Keratinocyte (primary cell): ENCODE measurements around the gene AKR1C1. TPM values are rescaled to one million over a fixed set of nuclear protein-coding genes. Genes with fewer than 3 reads are reported as not detected.
"Not testable (repeated sequence)": the region's sequence is repeated elsewhere in the genome, so short reads cannot be mapped to it uniquely, and the experiment has no call there.

Experiments
- DNase-seq: peaks from one replicate; pipeline ENCODE4 v3.0.0-alpha.2; 2011; ENCODE audit warnings: low read depth, missing footprints, low spot score
- FAIRE-seq: peaks from 2 replicates; lab custom pipeline; 2011; peaks lifted over from hg19 to GRCh38; lab: Jason Lieb, UNC
- H2AFZ ChIP-seq: 2 replicates; pipeline ENCODE4 v1.6.0; 2012; ENCODE audit warnings: low read length, control low read depth, inconsistent platforms; ENCODE audit not compliant: control insufficient read depth
- H3K27ac ChIP-seq: 2 replicates; pipeline ENCODE4 v1.5.1; 2011; ENCODE audit warnings: low read length; ENCODE audit not compliant: control insufficient read depth, insufficient read depth
- H3K27me3 ChIP-seq: 3 replicates; pipeline ENCODE4 v1.6.0; 2011; ENCODE audit warnings: low read length; ENCODE audit not compliant: control insufficient read depth, insufficient read depth; ENCODE audit errors: extremely low read depth
- H3K36me3 ChIP-seq, 2 experiments: 2 replicates in 1 of 2; 3 replicates in 1 of 2; pipeline ENCODE4 v1.5.1; 2011; ENCODE audit warnings: low read length in 2 of 2, mild to moderate bottlenecking in 1 of 2; ENCODE audit not compliant: control insufficient read depth in 2 of 2, insufficient read depth in 2 of 2; ENCODE audit errors: extremely low read depth in 1 of 2
- H3K4me1 ChIP-seq: 3 replicates; pipeline ENCODE4 v1.5.1; 2011; ENCODE audit warnings: low read length; ENCODE audit not compliant: control insufficient read depth, insufficient read depth; ENCODE audit errors: extremely low read depth
- H3K4me2 ChIP-seq: 3 replicates; pipeline ENCODE4 v1.6.0; 2011; ENCODE audit warnings: low read depth, low read length; ENCODE audit not compliant: control insufficient read depth, insufficient read depth; ENCODE audit errors: extremely low read depth
- H3K4me3 ChIP-seq, 3 experiments: fragments of 200-600 bp in 1 of 3; sonication (generic) in 1 of 3; 2 replicates in 2 of 3; 3 replicates in 1 of 3; pipeline ENCODE4 v1.5.1; 2011 to 2016; ENCODE audit warnings: low read length in 3 of 3, mild to moderate bottlenecking in 3 of 3, control low read depth in 2 of 3, inconsistent platforms in 1 of 3, low read depth in 1 of 3, mixed read lengths in 1 of 3, mixed run types in 1 of 3, moderate library complexity in 1 of 3; ENCODE audit not compliant: control insufficient read depth in 2 of 3, insufficient read depth in 2 of 3; ENCODE audit errors: extremely low read depth in 1 of 3
- H3K79me2 ChIP-seq: 2 replicates; pipeline ENCODE4 v1.6.0; 2012; ENCODE audit warnings: low read length; ENCODE audit not compliant: control insufficient read depth, insufficient read depth
- H3K9ac ChIP-seq: 3 replicates; pipeline ENCODE4 v1.6.0; 2011; ENCODE audit warnings: low read length; ENCODE audit not compliant: control insufficient read depth, insufficient read depth; ENCODE audit errors: extremely low read depth
- H3K9me1 ChIP-seq: 3 replicates; pipeline ENCODE4 v1.6.0; 2011; ENCODE audit warnings: low read length; ENCODE audit not compliant: control insufficient read depth, insufficient read depth; ENCODE audit errors: extremely low read depth
- H3K9me3 ChIP-seq: 2 replicates; pipeline ENCODE4 v1.5.1; 2012; ENCODE audit warnings: low read depth, low read length; ENCODE audit not compliant: control insufficient read depth
- H4K20me1 ChIP-seq: 3 replicates; pipeline ENCODE4 v1.6.0; 2011; ENCODE audit warnings: low read length; ENCODE audit not compliant: control insufficient read depth, insufficient read depth; ENCODE audit errors: extremely low read depth
- EZH2 ChIP-seq: IDR thresholded peaks from one replicate; pipeline ENCODE4 v1.6.1; 2012; ENCODE audit warnings: inconsistent platforms, mild to moderate bottlenecking, low read length, moderate library complexity
- dilution Hi-C: fragments of 300-500 bp; cut with MboI; formaldehyde crosslinking; loops from one replicate; pipeline ENCODE4 v1.7.0; 2020; ENCODE audit warnings: low sequenced_read_pairs; ENCODE audit not compliant: extremely low pct_ligation_motif_present
- polyA plus RNA-seq, 5 experiments: library from polyadenylated mRNA; depleted of rRNA in 3 of 5; stranded (reverse) in 3 of 5; stranded (forward) in 1 of 5; unstranded in 1 of 5; fragments of >200 nt; gene quantifications; 1 replicate in 1 of 5; 2 replicates in 3 of 5; 3 replicates in 1 of 5; pipeline versions ENCODE4 v1.2.1 to v1.2.3, GENCODE V29; 2011 to 2012; ENCODE audit warnings: missing spikeins in 2 of 5, low read depth in 1 of 5, low replicate concordance in 1 of 5
- TF ChIP-seq, protein P1 (sequence below), 3 experiments: IDR thresholded peaks in 1 of 3; conservative IDR thresholded peaks in 1 of 3; optimal IDR thresholded peaks in 1 of 3; 2 replicates in 2 of 3; 3 replicates in 1 of 3; pipeline versions ENCODE3 to v1.5.1; 2011; ENCODE audit warnings: low read length in 3 of 3, mild to moderate bottlenecking in 3 of 3, moderate library complexity in 2 of 3, control low read depth in 1 of 3, inconsistent platforms in 1 of 3; ENCODE audit not compliant: insufficient read depth in 2 of 3; ENCODE audit errors: extremely low read depth in 1 of 3

Gene AKR1C1
- polyA plus RNA-seq, 1 donor (not counting 4 experiments of a cell fraction or from before 2014, with no cell fraction given): 28.1 TPM

DNA sequence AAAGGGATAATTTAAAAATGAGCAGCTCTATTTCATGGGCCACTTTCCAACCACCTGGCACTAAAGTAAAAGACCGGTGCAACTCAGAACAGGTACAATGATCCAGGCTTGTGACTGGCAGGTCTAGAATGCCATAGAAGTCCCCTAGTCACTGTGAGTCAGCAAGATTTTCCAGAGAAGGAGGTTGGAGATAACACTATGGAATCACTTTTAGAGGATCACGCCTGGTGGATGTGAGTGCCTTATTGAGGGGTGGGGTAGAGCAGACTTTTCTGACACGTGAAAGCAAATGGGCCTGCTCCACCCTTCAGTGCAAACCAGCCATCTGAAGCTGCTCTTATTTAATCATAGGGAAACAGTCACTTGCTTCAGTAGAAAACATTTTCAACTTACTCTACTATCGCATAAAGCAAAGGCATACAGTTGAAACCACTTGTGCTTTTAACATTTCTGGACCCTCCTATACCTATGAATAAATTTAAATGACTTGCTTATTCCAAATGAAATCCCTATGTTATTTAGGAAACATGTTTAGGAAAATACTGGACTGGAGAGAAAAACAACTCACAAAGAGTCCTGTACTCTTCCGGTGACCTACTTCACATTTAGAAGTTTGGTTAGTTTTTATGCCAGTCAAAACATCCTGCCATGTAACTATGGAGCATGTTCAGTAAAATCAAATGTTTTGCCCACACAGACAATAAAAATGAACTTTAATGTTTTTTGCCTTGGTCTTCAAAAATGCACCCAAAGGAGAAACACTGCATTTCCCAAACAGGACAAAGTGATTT lies 21.5 kb upstream of the AKR1C1 start:
- peak overlapping the region; percentile 61 for H3K27ac ChIP-seq
- H2AFZ ChIP-seq: no peak overlapping the region
- no peak overlapping the region for H3K4me2 ChIP-seq
- peaks cover 47% of the 10 kb centered on the region for H3K4me1 ChIP-seq
- no peak for TF ChIP-seq EZH2
- TF ChIP-seq, protein P1, sequence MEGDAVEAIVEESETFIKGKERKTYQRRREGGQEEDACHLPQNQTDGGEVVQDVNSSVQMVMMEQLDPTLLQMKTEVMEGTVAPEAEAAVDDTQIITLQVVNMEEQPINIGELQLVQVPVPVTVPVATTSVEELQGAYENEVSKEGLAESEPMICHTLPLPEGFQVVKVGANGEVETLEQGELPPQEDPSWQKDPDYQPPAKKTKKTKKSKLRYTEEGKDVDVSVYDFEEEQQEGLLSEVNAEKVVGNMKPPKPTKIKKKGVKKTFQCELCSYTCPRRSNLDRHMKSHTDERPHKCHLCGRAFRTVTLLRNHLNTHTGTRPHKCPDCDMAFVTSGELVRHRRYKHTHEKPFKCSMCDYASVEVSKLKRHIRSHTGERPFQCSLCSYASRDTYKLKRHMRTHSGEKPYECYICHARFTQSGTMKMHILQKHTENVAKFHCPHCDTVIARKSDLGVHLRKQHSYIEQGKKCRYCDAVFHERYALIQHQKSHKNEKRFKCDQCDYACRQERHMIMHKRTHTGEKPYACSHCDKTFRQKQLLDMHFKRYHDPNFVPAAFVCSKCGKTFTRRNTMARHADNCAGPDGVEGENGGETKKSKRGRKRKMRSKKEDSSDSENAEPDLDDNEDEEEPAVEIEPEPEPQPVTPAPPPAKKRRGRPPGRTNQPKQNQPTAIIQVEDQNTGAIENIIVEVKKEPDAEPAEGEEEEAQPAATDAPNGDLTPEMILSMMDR (optimal IDR thresholded peaks at IDR 0.05 in 1 of 3, IDR thresholded peaks at IDR 0.05 in 1 of 3, conservative IDR thresholded peaks at IDR 0.05 in 1 of 3; ENCODE audit: extremely low read depth in 1 of 3, insufficient read depth in 2 of 3, low read length in 3 of 3): no peak
- DNase-seq (peak; percentile 30), FAIRE-seq (no peak)
- no peaks in the 10 kb centered on the region for H3K9me3 ChIP-seq
- H3K79me2 ChIP-seq: no peaks in the 10 kb centered on the region
- no peaks in the 10 kb centered on the region for H4K20me1 ChIP-seq
- H3K9me1 ChIP-seq: no peaks in the 10 kb centered on the region
- no peaks in the 10 kb centered on the region for H3K27me3 ChIP-seq
- no peak overlapping the region for H3K4me3 ChIP-seq
- dilution Hi-C loops: no loop called here
- H3K36me3 ChIP-seq: no peaks in the 10 kb centered on the region
- H3K9ac ChIP-seq: no peak overlapping the region

DNA sequence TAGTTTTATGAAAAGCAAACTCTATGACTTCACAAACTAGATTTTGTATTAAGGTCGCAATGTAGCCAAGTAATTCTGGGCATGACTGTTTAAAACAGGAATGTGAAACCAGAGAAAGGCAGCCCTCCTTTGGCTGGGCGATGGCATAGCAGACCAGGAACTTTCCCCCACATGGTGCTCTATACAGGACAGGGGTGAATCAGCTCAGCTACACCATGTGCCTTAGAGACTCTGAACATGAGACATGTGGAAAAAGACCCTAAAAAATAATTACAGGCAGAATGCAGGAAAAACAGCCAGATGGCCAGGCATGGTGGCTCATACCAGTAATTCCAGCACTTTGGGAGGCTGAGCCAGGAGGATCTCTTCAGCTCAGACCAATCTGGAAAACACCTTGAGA lies 20.3 kb upstream of the AKR1C1 start:
- FAIRE-seq: peak; percentile 90
- Histone ChIP-seq H3K4me1 (peaks cover 57% of the 10 kb centered on the region), H3K27ac (peak overlapping the region; percentile 26)
- H3K9ac ChIP-seq, H3K79me2 ChIP-seq, H3K9me3 ChIP-seq, dilution Hi-C loops, H3K36me3 ChIP-seq, H2AFZ ChIP-seq, H3K4me2 ChIP-seq, DNase-seq, H3K27me3 ChIP-seq, H4K20me1 ChIP-seq, H3K9me1 ChIP-seq, H3K4me3 ChIP-seq: not testable (repeated sequence)
- TF ChIP-seq, protein P1 (optimal IDR thresholded peaks at IDR 0.05 in 1 of 3, IDR thresholded peaks at IDR 0.05 in 1 of 3, conservative IDR thresholded peaks at IDR 0.05 in 1 of 3; ENCODE audit: extremely low read depth in 1 of 3, insufficient read depth in 2 of 3, low read length in 3 of 3): peak in 1 of 3 experiments; percentile 8

DNA sequence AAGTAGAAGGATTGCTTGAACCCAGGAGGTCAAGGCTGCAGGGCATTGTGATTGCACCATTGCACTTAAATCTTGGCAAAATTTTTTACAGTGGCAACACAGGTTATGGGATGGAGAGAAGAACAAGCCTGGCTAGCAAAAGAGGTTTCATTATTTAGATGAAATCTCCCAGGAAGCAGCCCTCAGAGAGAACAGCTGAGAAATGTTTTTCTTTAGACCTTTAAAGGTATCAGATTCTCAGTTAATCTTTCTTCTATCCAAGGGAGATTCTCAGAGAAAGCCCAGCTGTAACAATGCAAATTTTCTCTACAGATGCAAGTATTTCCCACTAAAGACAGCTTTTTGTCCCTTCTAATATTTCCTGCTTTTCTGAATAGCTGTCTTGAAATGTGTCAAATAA lies 19.8 kb upstream of the AKR1C1 start:
- H3K36me3 ChIP-seq, H3K4me2 ChIP-seq, H3K9me3 ChIP-seq, dilution Hi-C loops, H3K4me3 ChIP-seq, H3K27me3 ChIP-seq, H3K27ac ChIP-seq, H4K20me1 ChIP-seq, DNase-seq, H3K79me2 ChIP-seq, FAIRE-seq, H2AFZ ChIP-seq, H3K9me1 ChIP-seq, H3K9ac ChIP-seq: not testable (repeated sequence)
- H3K4me1 ChIP-seq: peaks cover 60% of the 10 kb centered on the region
